ENCODE measurements around the gene RNPEPL1. TPM values are rescaled to one million over a fixed set of nuclear protein-coding genes. Genes with fewer than 3 reads are reported as not detected.
"Not testable (repeated sequence)": the region's sequence is repeated elsewhere in the genome, so short reads cannot be mapped to it uniquely, and the experiment has no call there.

Gene RNPEPL1
- total RNA-seq, 1 donor from 2014 or later = 61.8 TPM

GRCh38 chr2:240554767-240555493, 13.4 kb upstream of the RNPEPL1 start:
- H3K27me3 Mint-ChIP-seq (ENCODE audit: insufficient read depth) = no peaks in the 10 kb centered on the region
- peaks cover 14% of the 10 kb centered on the region for H3K9me3 Mint-ChIP-seq
- intact Hi-C loops (cut with micrococcal nuclease) = no loop called here
- peaks cover 27% of the 10 kb centered on the region for H3K4me1 Mint-ChIP-seq (ENCODE audit: low read depth)
- peaks cover 32% of the 10 kb centered on the region for H3K36me3 Mint-ChIP-seq (ENCODE audit: low read depth)
- no peak overlapping the region for H3K27ac Mint-ChIP-seq
- no peak for DNase-seq (ENCODE audit: low spot score)
- no peak overlapping the region for H3K4me3 Mint-ChIP-seq

- H3K36me3 Mint-ChIP-seq (ENCODE audit: low read depth) = peaks cover 28% of the 10 kb centered on the region
- no peaks in the 10 kb centered on the region for H3K27me3 Mint-ChIP-seq (ENCODE audit: insufficient read depth)
- H3K9me3 Mint-ChIP-seq = peaks cover 13% of the 10 kb centered on the region
- no peak overlapping the region for H3K4me3 Mint-ChIP-seq
- DNase-seq (ENCODE audit: low spot score) = no peak
- intact Hi-C loops (cut with micrococcal nuclease) = no loop called here
- peaks cover 29% of the 10 kb centered on the region for H3K4me1 Mint-ChIP-seq (ENCODE audit: low read depth)
- H3K27ac Mint-ChIP-seq = no peak overlapping the region
These were observed 12.6 kb upstream of the RNPEPL1 start for GRCh38 chr2:240555541-240556250.

GRCh38 chr2:240556553-240557100, 11.7 kb upstream of the RNPEPL1 start:
- no peak overlapping the region for H3K27ac Mint-ChIP-seq
- peaks cover 34% of the 10 kb centered on the region for H3K4me1 Mint-ChIP-seq (ENCODE audit: low read depth)
- no peaks in the 10 kb centered on the region for H3K27me3 Mint-ChIP-seq (ENCODE audit: insufficient read depth)
- peak; percentile 60 for DNase-seq (ENCODE audit: low spot score)
- H3K4me3 Mint-ChIP-seq = peak overlapping the region; percentile 8
- intact Hi-C loops (cut with micrococcal nuclease) = no loop called here
- peaks cover 21% of the 10 kb centered on the region for H3K36me3 Mint-ChIP-seq (ENCODE audit: low read depth)
- H3K9me3 Mint-ChIP-seq = peaks cover 5% of the 10 kb centered on the region

- Mint-ChIP-seq H3K27me3 (ENCODE audit: insufficient read depth) (no peaks in the 10 kb centered on the region), H3K9me3 (no peaks in the 10 kb centered on the region), H3K4me1 (ENCODE audit: low read depth) (peaks cover 40% of the 10 kb centered on the region), H3K4me3 (peak overlapping the region; percentile 8), H3K36me3 (ENCODE audit: low read depth) (peaks cover 18% of the 10 kb centered on the region), H3K27ac (no peak overlapping the region)
- no peak for DNase-seq (ENCODE audit: low spot score)
- intact Hi-C loops (cut with micrococcal nuclease) = no loop called here
These were observed 11.1 kb upstream of the RNPEPL1 start for GRCh38 chr2:240557101-240557751.

GRCh38 chr2:240557808-240558207, 10.5 kb upstream of the RNPEPL1 start, which contains the start of gene ANKMY1:
ANKMY1 (minus strand) TSS chr2:240557988; CDS start chr2:240557335, 653 bp downstream.
- Mint-ChIP-seq H3K4me1 (ENCODE audit: low read depth) (peaks cover 46% of the 10 kb centered on the region), H3K27ac (no peak within 1 kb of the TSS), H3K36me3 (ENCODE audit: low read depth) (peaks cover 17% of the 10 kb centered on the region), H3K27me3 (ENCODE audit: insufficient read depth) (no peaks in the 10 kb centered on the region), H3K4me3 (peak within 1 kb of the TSS; percentile 83), H3K9me3 (no peaks in the 10 kb centered on the region)
- intact Hi-C loops (cut with micrococcal nuclease) = loop anchor here (1.0 kb wide), 1 partner anchor 8 kb away; no protein-coding TSS in a partner anchor
- DNase-seq (ENCODE audit: low spot score) = peak; percentile 64

- peaks cover 51% of the 10 kb centered on the region for H3K4me1 Mint-ChIP-seq (ENCODE audit: low read depth)
- peaks cover 19% of the 10 kb centered on the region for H3K36me3 Mint-ChIP-seq (ENCODE audit: low read depth)
These were observed 10.0 kb upstream of the RNPEPL1 start for GRCh38 chr2:240558236-240558761.

GRCh38 chr2:240559286-240559685, 9.0 kb upstream of the RNPEPL1 start:
- no peaks in the 10 kb centered on the region for H3K9me3 Mint-ChIP-seq
- peak overlapping the region; percentile 81 for H3K27ac Mint-ChIP-seq
- H3K4me1 Mint-ChIP-seq (ENCODE audit: low read depth) = peaks cover 61% of the 10 kb centered on the region
- intact Hi-C loops (cut with micrococcal nuclease) = no loop called here
- no peaks in the 10 kb centered on the region for H3K27me3 Mint-ChIP-seq (ENCODE audit: insufficient read depth)
- no peak for DNase-seq (ENCODE audit: low spot score)
- peaks cover 26% of the 10 kb centered on the region for H3K36me3 Mint-ChIP-seq (ENCODE audit: low read depth)
- peak overlapping the region; percentile 83 for H3K4me3 Mint-ChIP-seq

More at GRCh38 chr2:240558236-240558761, 10.0 kb upstream of the RNPEPL1 start:
- Mint-ChIP-seq H3K9me3 (no peaks in the 10 kb centered on the region), H3K27ac (no peak overlapping the region), H3K27me3 (ENCODE audit: insufficient read depth) (no peaks in the 10 kb centered on the region), H3K4me3 (peak overlapping the region; percentile 83)
- DNase-seq (ENCODE audit: low spot score) = no peak
- intact Hi-C loops (cut with micrococcal nuclease) = loop anchor here (1.0 kb wide), 1 partner anchor 8 kb away; no protein-coding TSS in a partner anchor

GRCh38 chr2:240560084-240560479, 8.2 kb upstream of the RNPEPL1 start, which contains the start of gene DUSP28:
DUSP28 (plus strand) TSS chr2:240560357; CDS start chr2:240560685, 328 bp downstream.
- Mint-ChIP-seq H3K4me3 (peak within 1 kb of the TSS; percentile 90), H3K9me3 (no peaks in the 10 kb centered on the region), H3K36me3 (ENCODE audit: low read depth) (peaks cover 32% of the 10 kb centered on the region), H3K27ac (peak within 1 kb of the TSS; percentile 95), H3K4me1 (ENCODE audit: low read depth) (peaks cover 69% of the 10 kb centered on the region), H3K27me3 (ENCODE audit: insufficient read depth) (no peaks in the 10 kb centered on the region)
- peak; percentile 91 for DNase-seq (ENCODE audit: low spot score)
- intact Hi-C loops (cut with micrococcal nuclease) = loop anchor here (2.0 to 10.0 kb wide), 7 partner anchors 125 to 1321 kb away; partner anchors contain the start of genes COPS9, FARP2, GPC1 and NDUFA10

- Mint-ChIP-seq H3K9me3 (no peaks in the 10 kb centered on the region), H3K36me3 (ENCODE audit: low read depth) (peaks cover 35% of the 10 kb centered on the region), H3K4me3 (peak overlapping the region; percentile 90), H3K27ac (peak overlapping the region; percentile 95), H3K4me1 (ENCODE audit: low read depth) (peaks cover 75% of the 10 kb centered on the region), H3K27me3 (ENCODE audit: insufficient read depth) (no peaks in the 10 kb centered on the region)
- peak; percentile 99 for DNase-seq (ENCODE audit: low spot score)
- intact Hi-C loops (cut with micrococcal nuclease) = loop anchor here (1.0 to 10.0 kb wide), 13 partner anchors 26 to 1320 kb away; partner anchors contain the start of genes CAPN10, COPS9, FARP2 and GPC1
These were observed 7.6 kb upstream of the RNPEPL1 start for GRCh38 chr2:240560480-240561324.

- H3K27ac Mint-ChIP-seq = peak overlapping the region; percentile 95
- no peak for DNase-seq (ENCODE audit: low spot score)
- H3K27me3 Mint-ChIP-seq (ENCODE audit: insufficient read depth) = no peaks in the 10 kb centered on the region
- intact Hi-C loops (cut with micrococcal nuclease) = loop anchor here (1.0 to 10.0 kb wide), 13 partner anchors 25 to 1319 kb away; partner anchors contain the start of genes CAPN10, COPS9, FARP2 and GPC1
- H3K4me3 Mint-ChIP-seq = peak overlapping the region; percentile 90
- H3K9me3 Mint-ChIP-seq = no peaks in the 10 kb centered on the region
- H3K36me3 Mint-ChIP-seq (ENCODE audit: low read depth) = peaks cover 35% of the 10 kb centered on the region
- H3K4me1 Mint-ChIP-seq (ENCODE audit: low read depth) = peaks cover 79% of the 10 kb centered on the region
These were observed 6.8 kb upstream of the RNPEPL1 start for GRCh38 chr2:240561325-240561971.

- H3K36me3 Mint-ChIP-seq (ENCODE audit: low read depth) = peaks cover 36% of the 10 kb centered on the region
- peak overlapping the region; percentile 26 for H3K4me3 Mint-ChIP-seq
These were observed 5.1 kb upstream of the RNPEPL1 start for GRCh38 chr2:240563231-240563630.

More at GRCh38 chr2:240563231-240563630, 5.1 kb upstream of the RNPEPL1 start:
- peaks cover 83% of the 10 kb centered on the region for H3K4me1 Mint-ChIP-seq (ENCODE audit: low read depth)
- H3K27me3 Mint-ChIP-seq (ENCODE audit: insufficient read depth); H3K9me3 Mint-ChIP-seq; H3K27ac Mint-ChIP-seq; DNase-seq (ENCODE audit: low spot score): not testable (repeated sequence)
- intact Hi-C loops (cut with micrococcal nuclease) = loop anchor here (5.0 to 10.0 kb wide), 5 partner anchors 142 to 1052 kb away; partner anchors contain the start of genes COPS9, FARP2 and NDUFA10

Measured in activated T-helper 1 cell treated with anti-CD3 and anti-CD28 coated beads, Interleukin-12 subunit alpha, Interleukin-12 subunit beta, Interleukin-2, Interleukin-4 antibody, amounts not matched to agents 30 ng/mL and 10 ng/mL and 1 ng/mL, durations not matched to agents 14 hours and 24 hours and 36 hours (primary cell).